ENCODE data around the gene ITGBL1.

DNA sequence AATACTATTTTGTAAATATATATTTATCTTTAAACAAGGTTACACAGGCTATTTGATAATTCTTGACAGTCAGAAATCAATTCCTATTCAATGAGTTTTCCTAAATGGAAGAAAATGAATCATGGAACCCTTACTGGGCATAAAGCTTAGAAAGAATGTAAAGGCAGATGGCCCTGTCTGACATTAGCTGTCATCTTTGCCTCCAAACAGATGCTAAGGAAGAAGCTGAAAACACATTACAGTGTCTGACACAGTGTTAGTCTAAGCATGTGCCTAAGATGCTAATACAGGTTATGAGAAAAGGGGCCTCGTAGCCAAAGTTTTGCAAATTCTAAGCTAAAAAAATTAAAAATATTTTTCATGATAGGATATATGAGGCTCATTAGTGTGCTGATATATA lies 112.8 kb downstream of the ITGBL1 start:
- TF ChIP-seq, protein P1, sequence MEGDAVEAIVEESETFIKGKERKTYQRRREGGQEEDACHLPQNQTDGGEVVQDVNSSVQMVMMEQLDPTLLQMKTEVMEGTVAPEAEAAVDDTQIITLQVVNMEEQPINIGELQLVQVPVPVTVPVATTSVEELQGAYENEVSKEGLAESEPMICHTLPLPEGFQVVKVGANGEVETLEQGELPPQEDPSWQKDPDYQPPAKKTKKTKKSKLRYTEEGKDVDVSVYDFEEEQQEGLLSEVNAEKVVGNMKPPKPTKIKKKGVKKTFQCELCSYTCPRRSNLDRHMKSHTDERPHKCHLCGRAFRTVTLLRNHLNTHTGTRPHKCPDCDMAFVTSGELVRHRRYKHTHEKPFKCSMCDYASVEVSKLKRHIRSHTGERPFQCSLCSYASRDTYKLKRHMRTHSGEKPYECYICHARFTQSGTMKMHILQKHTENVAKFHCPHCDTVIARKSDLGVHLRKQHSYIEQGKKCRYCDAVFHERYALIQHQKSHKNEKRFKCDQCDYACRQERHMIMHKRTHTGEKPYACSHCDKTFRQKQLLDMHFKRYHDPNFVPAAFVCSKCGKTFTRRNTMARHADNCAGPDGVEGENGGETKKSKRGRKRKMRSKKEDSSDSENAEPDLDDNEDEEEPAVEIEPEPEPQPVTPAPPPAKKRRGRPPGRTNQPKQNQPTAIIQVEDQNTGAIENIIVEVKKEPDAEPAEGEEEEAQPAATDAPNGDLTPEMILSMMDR (IDR thresholded peaks at IDR 0.05) = no peak
- TF ChIP-seq POLR2A (IDR thresholded peaks at IDR 0.05) = no peak
